ENCODE data around the gene MTTP.
A peak's percentile ranks its signal among the peaks of the same experiment; 100 is the strongest.
"Not testable (repeated sequence)": the region's sequence is repeated elsewhere in the genome, so short reads cannot be mapped to it uniquely, and the experiment has no call there.

Gene MTTP

GRCh38 chr4:99574530-99575324 is at the start of gene MTTP:
Gene MTTP (plus strand): TSS chr4:99574824. CDS start chr4:99574910, 86 bp downstream.
- no peak for DNase-seq

- DNase-seq = no peak
Measured at GRCh38 chr4:99529228-99529627, 45.4 kb upstream of the MTTP start.

GRCh38 chr4:99529956-99530355 is 44.7 kb upstream of the MTTP start:
- no peak for DNase-seq

GRCh38 chr4:99534699-99535098 is 39.9 kb upstream of the MTTP start:
- DNase-seq = not testable (repeated sequence)

- DNase-seq = no peak
Measured at GRCh38 chr4:99536271-99536670, 38.4 kb upstream of the MTTP start.

- DNase-seq = no peak
Measured at GRCh38 chr4:99536848-99537247, 37.8 kb upstream of the MTTP start.

GRCh38 chr4:99537674-99538073 is 37.0 kb upstream of the MTTP start:
- DNase-seq = no peak

- no peak for DNase-seq
Measured at GRCh38 chr4:99540277-99540939, 34.2 kb upstream of the MTTP start.

- no peak for DNase-seq
Measured at GRCh38 chr4:99552872-99553271, 21.8 kb upstream of the MTTP start.

- DNase-seq = peak; percentile 94
Measured at GRCh38 chr4:99563310-99564186, 11.1 kb upstream of the MTTP start, which contains the start of gene TRMT10A. Gene TRMT10A (minus strand): TSS chr4:99564039. CDS start chr4:99559338, 4,701 bp downstream.

- no peak for DNase-seq
Measured at GRCh38 chr4:99564921-99565320, 9.7 kb upstream of the MTTP start.

- DNase-seq = no peak
Measured at GRCh38 chr4:99571883-99572282, 2.7 kb upstream of the MTTP start.

- no peak for DNase-seq
Measured at GRCh38 chr4:99572527-99573240, 1.9 kb upstream of the MTTP start.

- no peak for DNase-seq
Measured at GRCh38 chr4:99573735-99574368, 772 bp upstream of the MTTP start.

- no peak for DNase-seq
Measured at GRCh38 chr4:99578714-99579113, 4.1 kb downstream of the MTTP start.

- no peak for DNase-seq
Measured at GRCh38 chr4:99585516-99585915, 10.9 kb downstream of the MTTP start.

GRCh38 chr4:99586322-99586721 is 11.7 kb downstream of the MTTP start:
- DNase-seq = no peak

- no peak for DNase-seq
Measured at GRCh38 chr4:99586797-99587196, 12.2 kb downstream of the MTTP start.

GRCh38 chr4:99587309-99587708 is 12.7 kb downstream of the MTTP start:
- no peak for DNase-seq

- no peak for DNase-seq
Measured at GRCh38 chr4:99587803-99588202, 13.2 kb downstream of the MTTP start.

- DNase-seq = no peak
Measured at GRCh38 chr4:99591757-99592156, 17.1 kb downstream of the MTTP start.
